ENCODE measurements around the gene HSPA6. TPM values are rescaled to one million over a fixed set of nuclear protein-coding genes. Genes with fewer than 3 reads are reported as not detected.
"Not testable (repeated sequence)": the region's sequence is repeated elsewhere in the genome, so short reads cannot be mapped to it uniquely, and the experiment has no call there.

The HSPA6 gene
- total and polyA plus RNA-seq, 5 donors from 2014 or later, result not detected

- H3K4me1 ChIP-seq (ENCODE audit: control insufficient read depth, insufficient read depth, low read length, poor library complexity, severe bottlenecking); H3K27ac ChIP-seq (ENCODE audit: insufficient read depth, low read length, poor library complexity, severe bottlenecking); H3K36me3 ChIP-seq (ENCODE audit: control insufficient read depth, insufficient read depth, low read length); H3K9me3 Mint-ChIP-seq; H3K4me3 ChIP-seq (ENCODE audit: low read depth, low read length); H3K27ac Mint-ChIP-seq; ATAC-seq (ENCODE audit: low read depth in 2 of 2); H3K9me3 ChIP-seq (ENCODE audit: control insufficient read depth in 2 of 2, low read length in 2 of 2); H3K4me3 Mint-ChIP-seq; H3K27me3 ChIP-seq (ENCODE audit: control insufficient read depth, insufficient read depth, low read length); DNase-seq; H3K36me3 Mint-ChIP-seq; H3K4me1 Mint-ChIP-seq: not testable (repeated sequence)
- H3K27me3 Mint-ChIP-seq, result peaks cover 13% of the 10 kb centered on the region
These were observed 36.8 kb downstream of the HSPA6 start for GRCh38 chr1:161560960-161561715.

- ATAC-seq (ENCODE audit: low read depth in 2 of 2); DNase-seq; H3K4me3 ChIP-seq (ENCODE audit: low read depth, low read length); H3K36me3 Mint-ChIP-seq; H3K9me3 ChIP-seq (ENCODE audit: control insufficient read depth in 2 of 2, low read length in 2 of 2); H3K27ac Mint-ChIP-seq; H3K36me3 ChIP-seq (ENCODE audit: control insufficient read depth, insufficient read depth, low read length); H3K27me3 ChIP-seq (ENCODE audit: control insufficient read depth, insufficient read depth, low read length); H3K4me3 Mint-ChIP-seq; H3K9me3 Mint-ChIP-seq; H3K4me1 ChIP-seq (ENCODE audit: control insufficient read depth, insufficient read depth, low read length, poor library complexity, severe bottlenecking); H3K27ac ChIP-seq (ENCODE audit: insufficient read depth, low read length, poor library complexity, severe bottlenecking): not testable (repeated sequence)
- Mint-ChIP-seq H3K27me3 (peaks cover 18% of the 10 kb centered on the region), H3K4me1 (peaks cover 0 to 10% (median 6%) of the 10 kb centered on the region in 4 donors)
These were observed 38.1 kb downstream of the HSPA6 start for GRCh38 chr1:161562441-161562840.

GRCh38 chr1:161563522-161563921 is 39.2 kb downstream of the HSPA6 start:
- not testable (repeated sequence) for H3K4me1 ChIP-seq (ENCODE audit: control insufficient read depth, insufficient read depth, low read length, poor library complexity, severe bottlenecking); H3K36me3 Mint-ChIP-seq; H3K27me3 ChIP-seq (ENCODE audit: control insufficient read depth, insufficient read depth, low read length); H3K4me3 Mint-ChIP-seq; H3K27ac Mint-ChIP-seq; H3K9me3 Mint-ChIP-seq; ATAC-seq (ENCODE audit: low read depth in 2 of 2); DNase-seq; H3K4me3 ChIP-seq (ENCODE audit: low read depth, low read length); H3K27ac ChIP-seq (ENCODE audit: insufficient read depth, low read length, poor library complexity, severe bottlenecking); H3K9me3 ChIP-seq (ENCODE audit: control insufficient read depth in 2 of 2, low read length in 2 of 2); H3K36me3 ChIP-seq (ENCODE audit: control insufficient read depth, insufficient read depth, low read length)
- Mint-ChIP-seq H3K4me1 (peaks cover 0 to 10% (median 6%) of the 10 kb centered on the region in 4 donors), H3K27me3 (peaks cover 18% of the 10 kb centered on the region)

- H3K27ac ChIP-seq (ENCODE audit: insufficient read depth, low read length, poor library complexity, severe bottlenecking); H3K27ac Mint-ChIP-seq; H3K4me1 ChIP-seq (ENCODE audit: control insufficient read depth, insufficient read depth, low read length, poor library complexity, severe bottlenecking); H3K9me3 ChIP-seq (ENCODE audit: control insufficient read depth in 2 of 2, low read length in 2 of 2); H3K36me3 Mint-ChIP-seq; H3K4me1 Mint-ChIP-seq; H3K4me3 ChIP-seq (ENCODE audit: low read depth, low read length); H3K9me3 Mint-ChIP-seq; H3K27me3 ChIP-seq (ENCODE audit: control insufficient read depth, insufficient read depth, low read length); H3K36me3 ChIP-seq (ENCODE audit: control insufficient read depth, insufficient read depth, low read length); H3K4me3 Mint-ChIP-seq; DNase-seq; ATAC-seq (ENCODE audit: low read depth in 2 of 2): not testable (repeated sequence)
- H3K27me3 Mint-ChIP-seq, result peaks cover 23% of the 10 kb centered on the region
These were observed 42.2 kb downstream of the HSPA6 start for GRCh38 chr1:161566602-161566960.

GRCh38 chr1:161571703-161572102 is 47.4 kb downstream of the HSPA6 start:
- not testable (repeated sequence) for DNase-seq; H3K4me1 ChIP-seq (ENCODE audit: control insufficient read depth, insufficient read depth, low read length, poor library complexity, severe bottlenecking); H3K9me3 ChIP-seq (ENCODE audit: control insufficient read depth in 2 of 2, low read length in 2 of 2); H3K36me3 ChIP-seq (ENCODE audit: control insufficient read depth, insufficient read depth, low read length); H3K27me3 ChIP-seq (ENCODE audit: control insufficient read depth, insufficient read depth, low read length); H3K4me3 ChIP-seq (ENCODE audit: low read depth, low read length); H3K4me3 Mint-ChIP-seq; H3K27ac ChIP-seq (ENCODE audit: insufficient read depth, low read length, poor library complexity, severe bottlenecking); ATAC-seq (ENCODE audit: low read depth in 2 of 2); H3K27ac Mint-ChIP-seq; H3K4me1 Mint-ChIP-seq; H3K36me3 Mint-ChIP-seq; H3K9me3 Mint-ChIP-seq
- peaks cover 11% of the 10 kb centered on the region for H3K27me3 Mint-ChIP-seq

Other genes with a start within 250 kb of the HSPA6 start
- gene MPZ, start 214.6 kb upstream of the HSPA6 start, total RNA-seq, result 2.3 TPM
- not detected for gene MPZ, start 214.6 kb upstream of the HSPA6 start, polyA plus RNA-seq
- gene SDHC, start 210.2 kb upstream of the HSPA6 start, total RNA-seq, result 80.9 TPM
- 100 to 1,000 TPM; 198 to 294 (median 247) TPM for gene SDHC, start 210.2 kb upstream of the HSPA6 start, polyA plus RNA-seq
- gene CFAP126, start 156.7 kb upstream of the HSPA6 start, total RNA-seq, result not detected
- gene CFAP126, start 156.7 kb upstream of the HSPA6 start, polyA plus RNA-seq, result not detected
- not detected for gene FCGR2A, start 19.1 kb upstream of the HSPA6 start, total RNA-seq
- under 1 TPM in 2 of 4 donors, not detected in 2; 0.17 to 0.76 TPM for gene FCGR2A, start 19.1 kb upstream of the HSPA6 start, polyA plus RNA-seq
- gene FCGR3A, start 25.3 kb downstream of the HSPA6 start, total RNA-seq, result not detected
- under 1 TPM in 3 of 4 donors, not detected in 1; 0.52 to 0.83 (median 0.79) TPM for gene FCGR3A, start 25.3 kb downstream of the HSPA6 start, polyA plus RNA-seq
- gene FCGR3B, start 106.6 kb downstream of the HSPA6 start, total RNA-seq, result not detected
- not detected for gene FCGR3B, start 106.6 kb downstream of the HSPA6 start, polyA plus RNA-seq
- gene FCGR2B, start 138.6 kb downstream of the HSPA6 start, total RNA-seq, result 1.2 TPM
- gene FCGR2B, start 138.6 kb downstream of the HSPA6 start, polyA plus RNA-seq, result under 1 TPM in 2 of 4 donors, not detected in 2; 0.16 to 0.53 TPM
- gene FCRLA, start 182.7 kb downstream of the HSPA6 start, total RNA-seq, result not detected
- gene FCRLA, start 182.7 kb downstream of the HSPA6 start, polyA plus RNA-seq, result 1 to 10 TPM in 1 of 4 donors, under 1 TPM in 2, not detected in 1; 0.51 to 2.1 (median 0.51) TPM
- not detected for gene FCRLB, start 197.0 kb downstream of the HSPA6 start, total RNA-seq
- gene FCRLB, start 197.0 kb downstream of the HSPA6 start, polyA plus RNA-seq, result under 1 TPM; 0.25 to 0.63 (median 0.51) TPM
- 15.2 TPM for gene DUSP12, start 225.2 kb downstream of the HSPA6 start, total RNA-seq
- gene DUSP12, start 225.2 kb downstream of the HSPA6 start, polyA plus RNA-seq, result 10 to 100 TPM; 53.9 to 69.9 (median 60.9) TPM
- 17.8 TPM for gene ATF6, start 241.8 kb downstream of the HSPA6 start, total RNA-seq
- gene ATF6, start 241.8 kb downstream of the HSPA6 start, polyA plus RNA-seq, result 10 to 100 TPM; 13.5 to 16.5 (median 14.9) TPM

All from CD4-positive, CD25-positive, alpha-beta regulatory T cell (primary cell).